SK-N-SH (cell line): ENCODE data around the gene PSMD13. TPM values are rescaled to one million over a fixed set of nuclear protein-coding genes. Genes with fewer than 3 reads are reported as not detected.

Source experiments
- CTCF ChIA-PET: fragments of 300-600, 350-600 bp; formaldehyde crosslinking; extraction: SDS; loops from one replicate; lab custom pipeline; 2021; lab: Yijun Ruan, JAX
- POLR2A ChIA-PET: fragments of 350-600 bp; sonication (Branson Sonifier 250); formaldehyde crosslinking; extraction: SDS; loops from one replicate; lab custom pipeline; 2020; ENCODE audit warnings: antibody characterized with exemption, inconsistent platforms; lab: Yijun Ruan, JAX
- DNase-seq: peaks from one replicate; pipeline ENCODE4 v3.0.0; 2012
- H2AFZ ChIP-seq: fragments of 200-600 bp; sonication (generic); 2 replicates; pipeline ENCODE4 v1.8.1; 2016; ENCODE audit warnings: antibody characterized with exemption, mild to moderate bottlenecking, low read depth
- H3F3A ChIP-seq: fragments of 200-600 bp; sonication (generic); replicated peaks from 2 replicates; pipeline ENCODE3; 2016; ENCODE audit warnings: antibody characterized with exemption, mild to moderate bottlenecking; ENCODE audit not compliant: insufficient read depth
- H3K27ac ChIP-seq, 2 experiments: fragments of 200-500 bp in 1 of 2; fragments of 200-600 bp in 1 of 2; sonication (Bioruptor generic) in 1 of 2; sonication (generic), shearing (Covaris generic) in 1 of 2; 2 replicates each; pipeline versions ENCODE4 v1.5.1 to v1.6.1; 2014 to 2016; ENCODE audit warnings: low read depth in 2 of 2, inconsistent platforms in 1 of 2, low read length in 1 of 2, mild to moderate bottlenecking in 1 of 2, mixed read lengths in 1 of 2
- H3K27me3 ChIP-seq: fragments of 200-600 bp; sonication (generic), shearing (Covaris generic); 2 replicates; pipeline ENCODE4 v1.6.1; 2016; ENCODE audit warnings: mixed run types; ENCODE audit not compliant: insufficient read depth
- H3K36me3 ChIP-seq, 2 experiments: fragments of 200-500 bp in 1 of 2; fragments of 200-600 bp in 1 of 2; sonication (Bioruptor generic) in 1 of 2; sonication (generic) in 1 of 2; replicated peaks in 1 of 2; 2 replicates each; pipeline versions ENCODE3 to v1.5.1; 2014 to 2016; ENCODE audit warnings: low read length in 1 of 2, mild to moderate bottlenecking in 1 of 2; ENCODE audit not compliant: insufficient read depth in 2 of 2, control insufficient read depth in 1 of 2
- H3K4me1 ChIP-seq, 2 experiments: fragments of 200-500 bp in 1 of 2; fragments of 200-600 bp in 1 of 2; sonication (Bioruptor generic) in 1 of 2; sonication (generic), shearing (Covaris generic) in 1 of 2; 2 replicates each; pipeline versions ENCODE4 v1.5.1 to v1.6.1; 2014 to 2016; ENCODE audit warnings: low read depth in 1 of 2, low read length in 1 of 2, mixed run types in 1 of 2; ENCODE audit not compliant: insufficient read depth in 2 of 2, control insufficient read depth in 1 of 2
- H3K4me2 ChIP-seq: fragments of 200-600 bp; sonication (generic), shearing (Covaris generic); 2 replicates; pipeline ENCODE4 v1.6.1; 2017; ENCODE audit warnings: mixed run types
- H3K4me3 ChIP-seq, 2 experiments: fragments of 200-500 bp in 1 of 2; fragments of 200-600 bp in 1 of 2; sonication (Bioruptor generic) in 1 of 2; sonication (generic), shearing (Covaris generic) in 1 of 2; 2 replicates each; pipeline versions ENCODE4 v1.5.1 to v1.8.1; 2014 to 2016; ENCODE audit warnings: low read depth in 2 of 2, inconsistent platforms in 1 of 2, low read length in 1 of 2, mild to moderate bottlenecking in 1 of 2, mixed read lengths in 1 of 2, moderate library complexity in 1 of 2
- H3K79me2 ChIP-seq: fragments of 200-600 bp; sonication (generic); 2 replicates; pipeline ENCODE4 v1.8.1; 2017; ENCODE audit warnings: mild to moderate bottlenecking; ENCODE audit not compliant: insufficient read depth
- H3K9ac ChIP-seq: fragments of 200-600 bp; sonication (generic); 2 replicates; pipeline ENCODE4 v1.6.1; 2017; ENCODE audit warnings: mixed run types
- H3K9me2 ChIP-seq: fragments of 200-600 bp; sonication (generic); 2 replicates; pipeline ENCODE4 v1.6.1; 2017; ENCODE audit warnings: mixed run types
- H3K9me3 ChIP-seq: fragments of 200-600 bp; sonication (generic); 2 replicates; pipeline ENCODE4 v1.6.1; 2017; ENCODE audit warnings: mixed run types, mild to moderate bottlenecking, moderate library complexity
- H4K20me1 ChIP-seq: fragments of 200-600 bp; sonication (generic); 2 replicates; pipeline ENCODE4 v1.6.1; 2017; ENCODE audit warnings: mild to moderate bottlenecking, mixed run types; ENCODE audit not compliant: insufficient read depth
- FOXM1 ChIP-seq: IDR thresholded peaks from 2 replicates; pipeline ENCODE4 v1.4.0; 2012; ENCODE audit warnings: low read depth, mild to moderate bottlenecking
- POLR2AphosphoS5 ChIP-seq: IDR thresholded peaks from 2 replicates; pipeline ENCODE4 v1.6.1; 2012; ENCODE audit warnings: low read depth, low read length
- RXRA ChIP-seq: IDR thresholded peaks from 2 replicates; pipeline ENCODE4 v1.4.0; 2012; ENCODE audit warnings: low read depth, mild to moderate bottlenecking, borderline replicate concordance
- SIN3A ChIP-seq: IDR thresholded peaks from 2 replicates; pipeline ENCODE4 v1.6.1; 2012; ENCODE audit warnings: low read depth, mild to moderate bottlenecking, low read length, moderate library complexity, borderline replicate concordance
- ZBTB33 ChIP-seq: IDR thresholded peaks from 2 replicates; pipeline ENCODE4 v1.4.0; 2012; ENCODE audit warnings: low read depth, borderline replicate concordance
- WGBS: methylation state at CpG from one replicate; pipeline ENCODE4 v1.1.6; 2017; ENCODE audit warnings: low lambda C conversion rate; 5-methylcytosine and 5-hydroxymethylcytosine counted together
- polyA plus RNA-seq, 3 experiments: library from polyadenylated mRNA; depleted of rRNA; stranded (reverse); fragments of >200 nt; gene quantifications; 2 replicates each; pipeline ENCODE4 v1.2.3, GENCODE V29; 2012
- TF ChIP-seq, protein P1 (sequence below): IDR thresholded peaks from 2 replicates; pipeline ENCODE4 v1.6.1; 2012; ENCODE audit warnings: mild to moderate bottlenecking, low read depth, low read length, moderate library complexity
- TF ChIP-seq, protein P2 (sequence below): IDR thresholded peaks from 2 replicates; pipeline ENCODE4; 2012

Gene PSMD13
- polyA plus RNA-seq, 1 of the 3 experiments (the other 2 are of a cell fraction): 196 TPM

DNA sequence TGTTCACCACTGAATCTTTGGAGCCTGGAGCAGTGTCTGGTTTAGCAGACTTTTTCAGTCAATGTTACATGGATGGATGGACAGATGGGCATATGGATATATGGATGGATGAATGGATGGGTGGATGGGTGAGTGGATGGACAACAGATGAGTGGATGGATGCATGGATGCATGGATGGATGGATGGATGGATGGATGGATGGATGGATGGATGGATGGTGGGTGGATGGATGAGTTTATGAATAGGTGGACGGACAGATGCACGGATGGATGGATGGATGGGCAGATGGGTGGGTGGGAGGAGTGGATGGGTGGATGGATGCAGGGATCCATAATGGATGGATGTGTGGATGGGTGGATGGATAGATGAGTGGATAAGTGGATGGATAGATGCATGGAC lies 19.0 kb downstream of the PSMD13 start:
- Histone ChIP-seq H3K4me2 (no peak overlapping the region), H3K9me3 (no peaks in the 10 kb centered on the region), H3K9ac (no peak overlapping the region), H3K4me1 (no peaks in the 10 kb centered on the region), H3K27ac (no peak overlapping the region), H3K79me2 (no peaks in the 10 kb centered on the region), H4K20me1 (no peaks in the 10 kb centered on the region), H3K27me3 (no peaks in the 10 kb centered on the region)
- 98% methylated on average over 2 of the region's 2 CpGs for WGBS
- CTCF ChIA-PET: interaction anchor here (1.7 kb wide), 1 partner anchor 11 kb away, joined by 4 read pairs; no protein-coding TSS in a partner anchor
- POLR2A ChIA-PET: no interaction called here
- no peak for DNase-seq
- TF ChIP-seq, protein P1, sequence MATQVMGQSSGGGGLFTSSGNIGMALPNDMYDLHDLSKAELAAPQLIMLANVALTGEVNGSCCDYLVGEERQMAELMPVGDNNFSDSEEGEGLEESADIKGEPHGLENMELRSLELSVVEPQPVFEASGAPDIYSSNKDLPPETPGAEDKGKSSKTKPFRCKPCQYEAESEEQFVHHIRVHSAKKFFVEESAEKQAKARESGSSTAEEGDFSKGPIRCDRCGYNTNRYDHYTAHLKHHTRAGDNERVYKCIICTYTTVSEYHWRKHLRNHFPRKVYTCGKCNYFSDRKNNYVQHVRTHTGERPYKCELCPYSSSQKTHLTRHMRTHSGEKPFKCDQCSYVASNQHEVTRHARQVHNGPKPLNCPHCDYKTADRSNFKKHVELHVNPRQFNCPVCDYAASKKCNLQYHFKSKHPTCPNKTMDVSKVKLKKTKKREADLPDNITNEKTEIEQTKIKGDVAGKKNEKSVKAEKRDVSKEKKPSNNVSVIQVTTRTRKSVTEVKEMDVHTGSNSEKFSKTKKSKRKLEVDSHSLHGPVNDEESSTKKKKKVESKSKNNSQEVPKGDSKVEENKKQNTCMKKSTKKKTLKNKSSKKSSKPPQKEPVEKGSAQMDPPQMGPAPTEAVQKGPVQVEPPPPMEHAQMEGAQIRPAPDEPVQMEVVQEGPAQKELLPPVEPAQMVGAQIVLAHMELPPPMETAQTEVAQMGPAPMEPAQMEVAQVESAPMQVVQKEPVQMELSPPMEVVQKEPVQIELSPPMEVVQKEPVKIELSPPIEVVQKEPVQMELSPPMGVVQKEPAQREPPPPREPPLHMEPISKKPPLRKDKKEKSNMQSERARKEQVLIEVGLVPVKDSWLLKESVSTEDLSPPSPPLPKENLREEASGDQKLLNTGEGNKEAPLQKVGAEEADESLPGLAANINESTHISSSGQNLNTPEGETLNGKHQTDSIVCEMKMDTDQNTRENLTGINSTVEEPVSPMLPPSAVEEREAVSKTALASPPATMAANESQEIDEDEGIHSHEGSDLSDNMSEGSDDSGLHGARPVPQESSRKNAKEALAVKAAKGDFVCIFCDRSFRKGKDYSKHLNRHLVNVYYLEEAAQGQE: no peak
- no peak for TF ChIP-seq SIN3A
- TF ChIP-seq, all 33 proteins: peak for 0
- peaks cover 14% of the 10 kb centered on the region for H3F3A ChIP-seq
- H3K9me2 ChIP-seq: no peaks in the 10 kb centered on the region
- H3K36me3 ChIP-seq: peaks cover 16 to 28% of the 10 kb centered on the region in 2 experiments
- no peak overlapping the region for H2AFZ ChIP-seq
- no peak overlapping the region for H3K4me3 ChIP-seq

DNA sequence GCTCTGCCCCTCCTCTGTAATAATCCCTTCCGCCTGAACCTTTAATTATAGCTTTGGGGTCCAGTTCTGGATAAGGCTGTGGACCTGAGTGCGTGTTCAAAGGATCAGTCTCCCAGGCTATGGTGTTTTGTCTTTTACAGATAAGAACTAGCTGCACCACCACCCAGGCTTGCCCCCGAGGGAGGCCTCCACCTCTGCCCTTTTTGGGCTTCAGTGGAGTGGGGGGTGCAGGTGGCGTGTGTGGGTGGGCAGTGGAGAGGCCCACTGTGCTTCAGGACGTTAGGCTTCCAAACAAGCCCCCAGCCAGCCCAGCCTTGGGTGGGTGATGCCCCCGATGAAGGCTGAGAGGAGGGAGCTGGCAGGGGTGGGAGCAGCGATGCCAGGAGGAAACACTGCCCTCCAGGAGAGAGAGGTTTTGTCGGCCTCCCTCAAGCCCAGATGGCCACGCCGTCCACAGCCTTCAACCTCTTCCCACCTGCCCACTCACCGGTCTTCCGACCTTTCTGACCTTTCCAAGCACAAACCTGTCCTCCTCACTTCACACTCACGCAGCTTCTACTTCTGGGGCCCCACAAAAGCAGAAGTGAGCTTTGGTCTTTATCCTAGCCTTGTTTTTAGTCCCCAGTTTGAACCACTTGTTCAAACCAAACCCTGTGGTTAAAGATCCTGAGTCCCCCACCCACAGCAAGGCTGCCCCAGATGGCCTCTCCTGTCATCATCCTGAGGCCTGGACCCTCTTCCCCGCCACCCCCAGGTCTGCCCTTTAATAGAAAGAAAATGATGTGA lies 20.4 kb downstream of the PSMD13 start:
- Histone ChIP-seq H3K36me3 (peaks cover 3 to 15% of the 10 kb centered on the region in 2 experiments), H3K9ac (no peak overlapping the region), H3K27ac (no peak overlapping the region), H3K9me3 (no peaks in the 10 kb centered on the region), H2AFZ (no peak overlapping the region), H3F3A (peaks cover 8% of the 10 kb centered on the region), H4K20me1 (no peaks in the 10 kb centered on the region), H3K27me3 (no peaks in the 10 kb centered on the region), H3K9me2 (no peaks in the 10 kb centered on the region), H3K4me2 (no peak overlapping the region), H3K4me3 (no peak overlapping the region), H3K4me1 (no peaks in the 10 kb centered on the region), H3K79me2 (no peaks in the 10 kb centered on the region)
- TF ChIP-seq FOXM1 (no peak), RXRA (no peak), ZBTB33 (no peak), SIN3A (no peak), POLR2AphosphoS5 (no peak)
- TF ChIP-seq, protein P2, sequence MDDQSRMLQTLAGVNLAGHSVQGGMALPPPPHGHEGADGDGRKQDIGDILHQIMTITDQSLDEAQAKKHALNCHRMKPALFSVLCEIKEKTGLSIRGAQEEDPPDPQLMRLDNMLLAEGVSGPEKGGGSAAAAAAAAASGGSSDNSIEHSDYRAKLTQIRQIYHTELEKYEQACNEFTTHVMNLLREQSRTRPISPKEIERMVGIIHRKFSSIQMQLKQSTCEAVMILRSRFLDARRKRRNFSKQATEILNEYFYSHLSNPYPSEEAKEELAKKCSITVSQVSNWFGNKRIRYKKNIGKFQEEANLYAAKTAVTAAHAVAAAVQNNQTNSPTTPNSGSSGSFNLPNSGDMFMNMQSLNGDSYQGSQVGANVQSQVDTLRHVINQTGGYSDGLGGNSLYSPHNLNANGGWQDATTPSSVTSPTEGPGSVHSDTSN: no peak
- ChIA-PET CTCF (interaction anchor here (0.9 to 1.5 kb wide), 3 partner anchors 9 to 192 kb away, joined by 3 to 4 read pairs (median 4); no protein-coding TSS in a partner anchor), POLR2A (no interaction called here)
- 46% methylated on average over 9 of the region's 14 CpGs for WGBS
- DNase-seq: no peak
